HepG2 (cell line): ENCODE data around the gene CD4. TPM values are rescaled to one million over a fixed set of nuclear protein-coding genes. Genes with fewer than 3 reads are reported as not detected.

Experiments
- AHDC1 ChIP-seq: sonication (generic); formaldehyde crosslinking; IDR thresholded peaks from 2 replicates; pipeline ENCODE4 v1.5.1; 2020; ENCODE audit warnings: mild to moderate bottlenecking, missing genetic modification reagents, borderline replicate concordance
- ATF7-NPFF ChIP-seq: sonication (generic); formaldehyde crosslinking; IDR thresholded peaks from 2 replicates; pipeline ENCODE4 v1.8.1; 2023; ENCODE audit warnings: mild to moderate bottlenecking, low read depth, missing genetic modification reagents, moderate library complexity
- JUN ChIP-seq: sonication (generic); formaldehyde crosslinking; IDR thresholded peaks from 2 replicates; pipeline ENCODE4 v1.4.0; 2020; ENCODE audit warnings: mild to moderate bottlenecking, missing genetic modification reagents
- MNT ChIP-seq: fragments of 450-650 bp; IDR thresholded peaks from 2 replicates; pipeline ENCODE4 v1.6.1; 2016
- ONECUT2 ChIP-seq: sonication (generic); formaldehyde crosslinking; IDR thresholded peaks from 2 replicates; pipeline ENCODE4 v1.4.0; 2020; ENCODE audit warnings: missing genetic modification reagents
- ZFP37 ChIP-seq: sonication (generic); formaldehyde crosslinking; IDR thresholded peaks from 2 replicates; pipeline ENCODE4 v1.4.0; 2020; ENCODE audit warnings: missing genetic modification reagents, borderline replicate concordance
- ZNF10 ChIP-seq: sonication (generic); formaldehyde crosslinking; IDR thresholded peaks from 2 replicates; pipeline ENCODE4 v1.4.0; 2020; ENCODE audit warnings: mild to moderate bottlenecking, low read depth, missing genetic modification reagents, borderline replicate concordance
- ZNF746 ChIP-seq: sonication (generic); formaldehyde crosslinking; IDR thresholded peaks from 2 replicates; pipeline ENCODE4 v1.8.0; 2022; ENCODE audit warnings: mild to moderate bottlenecking, missing genetic modification reagents
- ZSCAN25 ChIP-seq: sonication (generic); formaldehyde crosslinking; IDR thresholded peaks from 2 replicates; pipeline ENCODE4 v1.8.0; 2022; ENCODE audit warnings: mild to moderate bottlenecking, missing genetic modification reagents
- polyA plus RNA-seq, 8 experiments: library from polyadenylated mRNA; depleted of rRNA in 3 of 8; stranded (reverse) in 7 of 8; unstranded in 1 of 8; fragments of >200 nt; fragmentation: Illumina TruSeq in 4 of 8; extraction: Trizol in 4 of 8; gene quantifications; 2 replicates each; pipeline versions ENCODE4 v1.2.1 to v1.2.3, GENCODE V29; 2011 to 2016; ENCODE audit warnings: low read depth in 4 of 8, missing spikeins in 1 of 8, mixed read lengths in 1 of 8; ENCODE audit not compliant: insufficient read depth in 1 of 8
- total RNA-seq, 5 experiments: library from RNA; depleted of rRNA; stranded (reverse); fragments of >200 nt; fragmentation: Illumina TruSeq; extraction: Trizol; gene quantifications; 2 replicates each; pipeline ENCODE4 v1.2.3, GENCODE V29; 2016; ENCODE audit warnings: low read depth in 1 of 5
- TF ChIP-seq, protein P1 (sequence below): sonication (generic); formaldehyde crosslinking; IDR thresholded peaks from 2 replicates; pipeline ENCODE4 v1.4.0; 2020; ENCODE audit warnings: missing genetic modification reagents, borderline replicate concordance
- TF ChIP-seq, protein P2 (sequence below), 2 experiments: IDR thresholded peaks; 2 replicates each; pipeline ENCODE4 v1.6.1; 2011 to 2012; ENCODE audit warnings: low read length in 2 of 2, borderline replicate concordance in 1 of 2, low read depth in 1 of 2, mild to moderate bottlenecking in 1 of 2, moderate library complexity in 1 of 2

CD4 gene
- total and polyA plus RNA-seq, 2 of the 13 experiments (the other 11 are each of a cell fraction or from before 2014, with no cell fraction given): 0.07 to 0.95 TPM

GRCh38 chr12:6851153-6851920 lies 62.0 kb downstream of the CD4 start, which contains the start of gene CDCA3 (continued):
- TF ChIP-seq AHDC1 (CRISPR knock-in tag): no peak
- TF ChIP-seq MNT: 0 out of 2 replicates have a peak, but pooled peaks have one; percentile 34
- no peak for TF ChIP-seq JUN (CRISPR knock-in tag)
- TF ChIP-seq ZFP37 (CRISPR knock-in tag): peak; percentile 42; the same call in 1 of the 2 replicates
- TF ChIP-seq ZNF10: no peak
- TF ChIP-seq, protein P1, sequence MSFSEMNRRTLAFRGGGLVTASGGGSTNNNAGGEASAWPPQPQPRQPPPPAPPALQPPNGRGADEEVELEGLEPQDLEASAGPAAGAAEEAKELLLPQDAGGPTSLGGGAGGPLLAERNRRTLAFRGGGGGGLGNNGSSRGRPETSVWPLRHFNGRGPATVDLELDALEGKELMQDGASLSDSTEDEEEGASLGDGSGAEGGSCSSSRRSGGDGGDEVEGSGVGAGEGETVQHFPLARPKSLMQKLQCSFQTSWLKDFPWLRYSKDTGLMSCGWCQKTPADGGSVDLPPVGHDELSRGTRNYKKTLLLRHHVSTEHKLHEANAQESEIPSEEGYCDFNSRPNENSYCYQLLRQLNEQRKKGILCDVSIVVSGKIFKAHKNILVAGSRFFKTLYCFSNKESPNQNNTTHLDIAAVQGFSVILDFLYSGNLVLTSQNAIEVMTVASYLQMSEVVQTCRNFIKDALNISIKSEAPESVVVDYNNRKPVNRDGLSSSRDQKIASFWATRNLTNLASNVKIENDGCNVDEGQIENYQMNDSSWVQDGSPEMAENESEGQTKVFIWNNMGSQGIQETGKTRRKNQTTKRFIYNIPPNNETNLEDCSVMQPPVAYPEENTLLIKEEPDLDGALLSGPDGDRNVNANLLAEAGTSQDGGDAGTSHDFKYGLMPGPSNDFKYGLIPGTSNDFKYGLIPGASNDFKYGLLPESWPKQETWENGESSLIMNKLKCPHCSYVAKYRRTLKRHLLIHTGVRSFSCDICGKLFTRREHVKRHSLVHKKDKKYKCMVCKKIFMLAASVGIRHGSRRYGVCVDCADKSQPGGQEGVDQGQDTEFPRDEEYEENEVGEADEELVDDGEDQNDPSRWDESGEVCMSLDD (CRISPR knock-in tag): no peak
- no peak for TF ChIP-seq ZSCAN25 (CRISPR knock-in tag)
- peak; percentile 46 for TF ChIP-seq ATF7-NPFF
- TF ChIP-seq ZNF746: no peak
- TF ChIP-seq, protein P2, sequence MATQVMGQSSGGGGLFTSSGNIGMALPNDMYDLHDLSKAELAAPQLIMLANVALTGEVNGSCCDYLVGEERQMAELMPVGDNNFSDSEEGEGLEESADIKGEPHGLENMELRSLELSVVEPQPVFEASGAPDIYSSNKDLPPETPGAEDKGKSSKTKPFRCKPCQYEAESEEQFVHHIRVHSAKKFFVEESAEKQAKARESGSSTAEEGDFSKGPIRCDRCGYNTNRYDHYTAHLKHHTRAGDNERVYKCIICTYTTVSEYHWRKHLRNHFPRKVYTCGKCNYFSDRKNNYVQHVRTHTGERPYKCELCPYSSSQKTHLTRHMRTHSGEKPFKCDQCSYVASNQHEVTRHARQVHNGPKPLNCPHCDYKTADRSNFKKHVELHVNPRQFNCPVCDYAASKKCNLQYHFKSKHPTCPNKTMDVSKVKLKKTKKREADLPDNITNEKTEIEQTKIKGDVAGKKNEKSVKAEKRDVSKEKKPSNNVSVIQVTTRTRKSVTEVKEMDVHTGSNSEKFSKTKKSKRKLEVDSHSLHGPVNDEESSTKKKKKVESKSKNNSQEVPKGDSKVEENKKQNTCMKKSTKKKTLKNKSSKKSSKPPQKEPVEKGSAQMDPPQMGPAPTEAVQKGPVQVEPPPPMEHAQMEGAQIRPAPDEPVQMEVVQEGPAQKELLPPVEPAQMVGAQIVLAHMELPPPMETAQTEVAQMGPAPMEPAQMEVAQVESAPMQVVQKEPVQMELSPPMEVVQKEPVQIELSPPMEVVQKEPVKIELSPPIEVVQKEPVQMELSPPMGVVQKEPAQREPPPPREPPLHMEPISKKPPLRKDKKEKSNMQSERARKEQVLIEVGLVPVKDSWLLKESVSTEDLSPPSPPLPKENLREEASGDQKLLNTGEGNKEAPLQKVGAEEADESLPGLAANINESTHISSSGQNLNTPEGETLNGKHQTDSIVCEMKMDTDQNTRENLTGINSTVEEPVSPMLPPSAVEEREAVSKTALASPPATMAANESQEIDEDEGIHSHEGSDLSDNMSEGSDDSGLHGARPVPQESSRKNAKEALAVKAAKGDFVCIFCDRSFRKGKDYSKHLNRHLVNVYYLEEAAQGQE (IDR thresholded peaks at IDR 0.05; ENCODE audit: borderline replicate concordance in 1 of 2, low read depth in 1 of 2, low read length in 2 of 2): no peak
- TF ChIP-seq ONECUT2 (CRISPR knock-in tag): no peak
